CD4-positive, alpha-beta T cell treated with Interleukin-15 for 1 hour (primary cell): ENCODE measurements around the gene LCN6.

ENCODE experiments used
- DNase-seq: peaks from one replicate; pipeline ENCODE4 v3.0.0-alpha.2; 2020

Gene LCN6

GRCh38 chr9:136741883-136742571 lies 6.3 kb downstream of the LCN6 start:
- peak; percentile 29 for DNase-seq

DNA sequence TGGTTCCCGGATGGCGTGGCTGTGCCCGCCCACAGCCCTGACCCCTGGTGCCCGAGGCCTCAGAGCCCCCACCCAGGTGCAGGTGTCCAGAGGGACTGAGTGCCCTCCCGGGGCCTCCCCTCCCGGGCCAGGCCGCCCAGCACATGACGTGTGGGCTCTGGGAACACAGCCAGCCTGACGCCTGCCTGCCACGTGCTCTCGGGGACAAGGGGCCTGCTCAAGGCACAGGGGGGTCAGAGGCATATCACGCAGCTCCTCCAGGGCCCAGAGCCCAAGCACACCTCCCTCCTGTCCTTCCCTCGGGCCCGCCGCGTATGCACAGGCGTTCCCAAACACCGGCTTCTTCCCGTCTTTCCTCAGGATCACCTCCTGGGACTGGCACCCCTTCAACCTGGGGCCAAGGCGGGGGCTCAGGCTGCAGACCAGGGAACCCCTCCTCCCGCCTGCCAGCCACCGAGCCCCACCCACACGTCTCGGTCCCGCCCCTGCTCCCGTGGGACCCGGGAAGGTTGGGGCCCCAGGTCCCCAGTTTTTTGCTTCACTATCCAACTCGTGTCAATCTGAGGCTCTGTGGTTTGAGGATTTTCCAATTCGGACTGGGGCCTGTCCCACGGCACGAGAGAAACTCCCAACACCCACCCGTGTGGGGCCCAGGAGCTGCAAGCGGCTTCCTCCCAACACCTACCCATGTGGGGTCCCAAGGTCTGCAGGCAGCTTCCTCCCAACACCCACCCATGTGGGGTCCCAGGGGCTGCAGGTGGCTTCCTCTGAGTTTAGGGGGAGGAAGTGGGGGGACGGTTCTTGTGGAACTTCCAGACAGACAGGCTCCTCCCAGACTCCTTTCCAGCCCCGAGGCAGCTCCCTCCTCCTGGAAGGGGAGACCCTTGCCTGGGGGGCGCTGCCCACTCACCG lies 7.1 kb downstream of the LCN6 start:
- no peak for DNase-seq

DNA sequence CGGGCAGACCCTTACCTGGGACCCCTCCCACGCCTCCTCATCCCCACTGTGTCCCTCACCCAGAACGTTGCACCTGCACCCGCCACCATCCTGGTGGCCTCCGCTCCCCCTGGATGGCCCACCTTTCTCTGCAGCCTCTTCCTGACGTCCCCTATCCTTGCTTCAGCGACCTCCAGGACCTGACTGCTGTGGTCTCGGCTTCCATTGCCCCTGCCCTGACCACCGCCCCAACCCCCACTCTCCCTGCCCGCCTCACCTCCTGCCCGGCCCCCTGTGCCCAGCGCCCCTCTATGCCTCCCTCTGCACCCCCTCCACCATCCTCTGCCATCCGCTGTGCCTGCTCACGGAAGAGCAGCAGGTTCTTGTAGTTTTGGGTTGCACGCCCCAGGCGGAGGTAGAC lies 7.8 kb downstream of the LCN6 start:
- DNase-seq, result no peak

DNA sequence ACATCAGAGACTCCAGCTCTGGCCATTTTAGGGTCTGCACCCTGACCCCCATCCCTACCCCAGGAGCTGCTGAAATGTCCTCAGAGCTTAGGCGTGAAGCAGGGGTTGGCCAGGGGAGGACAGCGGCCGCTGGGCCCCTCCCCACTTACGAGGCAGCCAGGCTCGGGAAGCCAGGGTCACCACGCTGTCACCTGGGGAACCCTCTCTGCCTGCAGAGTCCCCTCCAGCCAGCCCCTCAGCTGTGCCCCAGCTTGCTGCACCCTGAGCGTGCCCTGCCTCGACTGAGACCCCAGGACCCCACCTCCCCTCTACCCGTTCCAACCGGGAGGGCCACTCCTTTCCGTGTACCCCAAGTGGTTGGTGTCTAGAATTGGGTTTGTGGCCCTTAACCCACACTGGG lies 8.3 kb downstream of the LCN6 start:
- no peak for DNase-seq

- no peak for DNase-seq
Observed at GRCh38 chr9:136739509-136739908, 8.8 kb downstream of the LCN6 start.

DNA sequence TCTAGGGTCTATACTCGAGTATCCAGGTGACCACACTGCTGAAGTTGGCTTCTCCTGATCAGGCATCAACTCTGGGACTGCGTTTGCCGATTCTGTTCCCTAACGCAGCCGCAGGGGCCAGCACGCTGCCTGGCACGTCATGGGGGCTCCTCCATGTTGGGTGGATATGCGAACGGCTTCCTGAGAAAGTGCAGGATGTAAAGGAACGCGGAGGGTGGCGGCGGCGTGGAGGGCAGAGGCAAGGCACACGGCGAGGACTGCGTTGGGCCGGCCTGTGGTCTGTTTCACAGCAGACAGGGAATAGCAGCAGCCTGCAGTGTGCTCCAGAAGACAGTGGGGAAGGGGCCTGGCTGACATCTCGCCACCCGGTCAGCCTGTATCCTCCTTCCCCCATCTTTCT lies 9.4 kb downstream of the LCN6 start:
- DNase-seq, result no peak

DNA sequence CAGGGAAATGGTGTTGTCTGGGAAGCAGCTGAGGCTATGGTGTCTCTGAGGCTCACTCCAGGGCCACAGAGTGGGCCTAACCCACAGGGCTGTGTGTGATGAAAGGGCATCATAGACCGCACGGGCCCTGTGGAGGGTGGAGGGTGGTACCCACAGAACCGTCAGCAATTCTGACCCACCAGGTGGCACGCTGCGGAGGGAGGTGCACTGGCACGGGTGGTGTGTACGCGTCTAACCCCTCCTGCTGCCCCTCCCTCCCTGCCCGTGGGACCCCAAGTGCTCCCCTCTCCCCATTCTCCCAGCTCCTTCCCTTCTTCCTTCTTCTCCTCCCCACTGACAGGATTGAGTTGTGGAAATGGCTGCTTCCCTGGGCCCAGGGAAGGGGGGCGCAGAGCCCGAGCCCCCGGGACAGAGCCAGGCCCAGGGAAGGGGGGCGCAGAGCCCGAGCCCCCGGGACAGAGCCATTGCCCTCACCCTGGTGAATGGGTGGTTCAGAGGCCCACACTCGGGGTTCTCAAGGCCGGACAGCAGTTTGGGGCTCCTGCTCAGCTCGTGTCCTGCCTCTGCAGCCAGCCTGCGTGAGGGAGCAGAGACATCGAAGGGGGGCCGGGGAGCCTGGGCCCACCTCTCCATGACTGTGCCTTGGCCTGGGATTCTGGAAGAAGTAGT lies 12.4 kb downstream of the LCN6 start:
- no peak for DNase-seq

DNA sequence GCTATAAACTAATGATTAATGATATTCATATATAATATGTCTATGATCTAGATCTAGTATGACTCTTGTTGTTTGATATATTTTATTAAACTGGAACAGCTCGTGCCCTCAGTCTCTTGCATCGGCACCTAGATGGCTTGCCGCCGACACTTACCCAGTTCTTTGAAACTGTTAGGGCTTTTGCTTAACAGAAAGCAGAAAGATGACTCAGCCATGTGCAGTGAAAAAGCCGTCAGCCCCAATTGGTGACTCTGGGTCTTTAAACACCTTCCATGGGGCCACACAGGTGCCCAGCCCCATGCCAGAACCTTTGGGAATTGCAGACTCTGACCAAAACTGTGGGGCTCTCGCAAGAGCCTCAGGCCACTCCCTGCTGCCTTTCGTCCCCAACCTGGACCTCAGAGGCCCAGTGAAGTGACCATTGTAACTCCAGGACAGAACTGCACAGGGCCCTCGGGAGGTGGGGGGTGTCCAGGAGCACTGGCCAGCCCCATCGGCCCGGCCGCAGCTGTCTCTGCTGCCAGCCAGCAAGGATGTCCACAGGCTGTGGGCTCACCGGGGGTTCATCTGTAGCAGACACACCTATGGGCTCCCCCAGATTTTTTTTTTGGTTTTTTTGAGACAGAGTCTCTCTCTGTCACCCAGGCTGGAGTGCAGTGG lies 13.4 kb downstream of the LCN6 start:
- DNase-seq, result no peak

GRCh38 chr9:136733611-136734010 lies 14.7 kb downstream of the LCN6 start:
- no peak for DNase-seq

- DNase-seq, result no peak
Observed at GRCh38 chr9:136732444-136733178, 15.7 kb downstream of the LCN6 start.

GRCh38 chr9:136729926-136730325 lies 18.4 kb downstream of the LCN6 start:
- DNase-seq, result no peak

- no peak for DNase-seq
Observed at GRCh38 chr9:136729144-136729543, 19.2 kb downstream of the LCN6 start.

GRCh38 chr9:136728548-136729123 lies 19.7 kb downstream of the LCN6 start:
- no peak for DNase-seq

GRCh38 chr9:136728080-136728547 lies 20.2 kb downstream of the LCN6 start:
- DNase-seq, result peak; percentile 90

DNA sequence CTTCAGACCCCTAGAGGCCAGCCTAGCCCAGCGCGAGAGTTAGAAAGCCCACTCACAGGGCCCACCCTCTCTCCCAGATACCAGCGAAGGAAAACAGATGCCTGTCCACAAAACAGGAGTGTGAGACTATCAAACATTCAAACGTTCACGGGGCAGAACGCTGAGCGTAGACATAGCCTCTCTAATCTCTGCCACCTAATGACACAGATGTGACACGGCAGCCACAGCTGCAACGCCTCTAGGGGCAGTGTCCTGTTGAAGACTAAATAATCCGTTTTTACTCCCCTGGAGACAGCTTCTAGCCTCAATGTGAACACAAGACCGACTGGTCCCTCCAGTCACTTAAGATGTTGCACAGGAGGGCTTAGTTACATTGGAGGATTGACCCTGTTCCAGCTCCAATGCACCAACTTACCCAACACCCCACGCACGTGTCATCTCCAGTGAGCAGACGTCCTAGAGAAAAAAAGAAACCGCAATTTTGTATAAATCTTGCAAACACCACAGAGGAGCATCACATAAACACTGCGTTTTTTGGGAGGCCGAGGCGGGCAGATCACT lies 21.6 kb downstream of the LCN6 start:
- DNase-seq, result peak; percentile 52

- no peak for DNase-seq
Observed at GRCh38 chr9:136726118-136726517, 22.2 kb downstream of the LCN6 start.

DNA sequence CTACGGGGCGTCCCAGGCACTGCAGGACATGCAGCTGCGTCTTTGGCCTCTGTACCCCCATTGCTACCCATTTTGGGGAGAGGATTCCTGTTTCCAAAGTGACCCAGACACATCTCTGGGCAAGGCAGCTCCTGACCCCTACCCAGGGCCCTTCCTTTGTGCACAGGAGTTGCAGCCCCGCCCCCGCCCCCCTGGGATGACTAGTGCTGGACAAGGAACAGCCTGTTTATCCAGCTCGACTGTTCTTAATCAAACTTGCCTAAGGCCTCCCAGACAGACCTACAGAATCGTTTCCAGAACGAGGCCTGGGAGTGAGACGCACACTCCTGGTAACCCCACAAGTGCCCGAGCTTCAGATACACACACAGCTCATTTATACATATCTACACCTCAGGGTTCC lies 22.7 kb downstream of the LCN6 start:
- DNase-seq, result no peak

DNA sequence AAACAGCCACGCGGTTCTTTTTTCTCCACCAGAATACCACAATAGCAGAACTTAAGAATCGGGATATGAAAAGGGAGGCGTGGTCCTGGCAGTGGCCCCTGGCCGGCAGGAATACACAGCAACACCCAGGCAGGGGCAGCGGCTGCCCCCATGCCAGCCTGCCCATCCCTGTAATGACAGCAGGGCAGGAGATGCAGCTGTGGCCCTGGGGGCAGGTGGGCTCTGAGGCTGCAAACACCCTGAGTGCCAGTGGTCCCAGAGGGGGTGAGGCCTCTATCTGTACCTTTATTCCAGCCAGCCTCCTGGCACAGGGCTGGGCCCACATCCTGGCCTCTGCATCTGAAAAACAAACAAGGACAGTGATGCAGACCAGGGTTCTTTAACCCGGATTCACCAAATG lies 23.6 kb downstream of the LCN6 start:
- DNase-seq, result no peak

DNA sequence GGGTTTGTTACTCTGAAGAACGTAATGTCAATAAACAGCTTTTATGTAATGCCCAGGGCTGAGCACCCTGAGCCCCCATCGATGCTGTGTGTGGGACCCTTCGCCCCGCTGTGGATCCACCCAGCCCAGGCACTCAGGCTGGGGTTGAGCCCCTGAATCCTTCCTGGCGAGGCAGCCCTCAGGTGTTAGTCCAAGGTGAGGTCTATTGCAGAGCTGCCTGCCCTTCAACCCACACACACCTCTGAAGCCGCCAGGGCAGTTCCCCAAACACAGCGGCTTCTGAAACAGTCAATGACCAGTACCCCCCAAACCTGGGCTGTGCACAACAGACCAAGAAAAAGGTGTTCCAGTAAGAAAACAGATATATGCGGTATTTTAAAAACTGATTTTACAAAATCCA lies 24.3 kb downstream of the LCN6 start:
- no peak for DNase-seq

GRCh38 chr9:136723362-136723976 lies 24.9 kb downstream of the LCN6 start:
- DNase-seq, result no peak

DNA sequence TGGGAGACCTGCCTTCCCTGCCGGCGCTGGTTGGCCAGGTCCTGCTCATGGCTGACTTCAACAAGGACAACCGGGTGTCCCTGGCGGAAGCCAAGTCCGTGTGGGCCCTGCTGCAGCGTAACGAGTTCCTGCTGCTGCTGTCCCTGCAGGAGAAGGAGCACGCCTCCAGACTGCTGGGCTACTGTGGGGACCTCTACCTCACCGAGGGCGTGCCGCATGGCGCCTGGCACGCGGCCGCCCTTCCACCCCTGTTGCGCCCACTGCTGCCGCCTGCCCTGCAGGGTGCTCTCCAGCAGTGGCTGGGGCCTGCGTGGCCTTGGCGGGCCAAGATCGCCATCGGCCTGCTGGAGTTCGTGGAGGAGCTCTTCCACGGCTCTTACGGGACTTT lies 25.4 kb downstream of the LCN6 start:
- no peak for DNase-seq
